Astrocyte of the spinal cord (primary cell): ENCODE data around the gene WSCD2.
A peak's percentile ranks its signal among the peaks of the same experiment; 100 is the strongest.

ENCODE experiments used
- DNase-seq: peaks from one replicate; pipeline ENCODE4 v3.0.0; 2011; ENCODE audit warnings: low read depth, low spot score
- H3K4me3 ChIP-seq: 2 replicates; pipeline ENCODE4 v1.5.1; 2011; ENCODE audit warnings: low read depth, mild to moderate bottlenecking, low read length, moderate library complexity
- CTCF ChIP-seq: IDR thresholded peaks from 2 replicates; pipeline ENCODE4 v1.5.1; 2012; ENCODE audit warnings: low read depth, mild to moderate bottlenecking, low read length, inconsistent platforms
- in situ Hi-C: cut with HindIII; loops from 2 replicates; pipeline ENCODE4 v1.10.0; 2017; ENCODE audit warnings: low sequenced_read_pairs

WSCD2 gene

GRCh38 chr12:108191086-108191485 is 62.0 kb downstream of the WSCD2 start:
- DNase-seq = no peak
- in situ Hi-C loops = no loop called here
- TF ChIP-seq CTCF = no peak
- H3K4me3 ChIP-seq = no peak overlapping the region

GRCh38 chr12:108191938-108192337 is 62.9 kb downstream of the WSCD2 start:
- DNase-seq = no peak
- no peak for TF ChIP-seq CTCF
- in situ Hi-C loops = no loop called here
- H3K4me3 ChIP-seq = no peak overlapping the region

GRCh38 chr12:108193493-108193892 is 64.4 kb downstream of the WSCD2 start:
- H3K4me3 ChIP-seq = no peak overlapping the region
- no peak for TF ChIP-seq CTCF
- in situ Hi-C loops = no loop called here
- DNase-seq = no peak

GRCh38 chr12:108193917-108194316 is 64.8 kb downstream of the WSCD2 start:
- in situ Hi-C loops = no loop called here

GRCh38 chr12:108194585-108194984 is 65.5 kb downstream of the WSCD2 start:
- no peak for TF ChIP-seq CTCF
- H3K4me3 ChIP-seq = no peak overlapping the region
- in situ Hi-C loops = no loop called here
- DNase-seq = no peak

More at GRCh38 chr12:108193917-108194316, 64.8 kb downstream of the WSCD2 start:
- TF ChIP-seq CTCF = peak; percentile 59
- H3K4me3 ChIP-seq = no peak overlapping the region
- no peak for DNase-seq

GRCh38 chr12:108196319-108196718 is 67.2 kb downstream of the WSCD2 start:
- no peak for DNase-seq
- in situ Hi-C loops = no loop called here
- TF ChIP-seq CTCF = no peak
- no peak overlapping the region for H3K4me3 ChIP-seq

- H3K4me3 ChIP-seq = no peak overlapping the region
- no peak for DNase-seq
- in situ Hi-C loops = no loop called here
- no peak for TF ChIP-seq CTCF
Measured at GRCh38 chr12:108196921-108197320, 67.8 kb downstream of the WSCD2 start.
